Left lung (tissue), 10 donors: ENCODE results near the gene TCF12. TPM values are rescaled to one million over a fixed set of nuclear protein-coding genes. Genes with fewer than 3 reads are reported as not detected.

Source experiments
- ATAC-seq: fragments of 200-7000 bp; cut with Tn5 transposase; one replicate; pipeline ENCODE4 v1.9.1; 2020; ENCODE audit warnings: moderate library complexity
- DNase-seq, 4 donors: peaks; one replicate each; pipeline ENCODE4 v3.0.0-alpha.2; 2013 to 2020
- H3K27ac ChIP-seq, 2 donors: fragments of 200-600 bp; sonication (generic) in 1 of 2; one replicate each; pipeline versions ENCODE4 v1.5.0 to v1.8.0; 2020 to 2021
- H3K27me3 ChIP-seq, 2 donors: fragments of 200-600 bp; sonication (generic) in 1 of 2; one replicate each; pipeline versions ENCODE4 v1.5.0 to v1.8.0; 2020 to 2021
- H3K36me3 ChIP-seq, 2 donors: fragments of 200-600 bp; sonication (generic) in 1 of 2; one replicate each; pipeline versions ENCODE4 v1.5.0 to v1.8.0; 2020 to 2021
- H3K4me1 ChIP-seq, 2 donors: fragments of 200-600 bp; one replicate each; pipeline ENCODE4 v1.8.0; 2021
- H3K4me3 ChIP-seq, 2 donors: fragments of 200-600 bp; sonication (generic) in 1 of 2; one replicate each; pipeline versions ENCODE4 v1.5.0 to v1.8.0; 2020 to 2021; ENCODE audit warnings: mild to moderate bottlenecking in 1 of 2
- H3K9me3 ChIP-seq, 2 donors: fragments of 200-600 bp; sonication (generic) in 1 of 2; one replicate each; pipeline versions ENCODE4 v1.5.0 to v1.8.0; 2020 to 2021
- CTCF ChIP-seq, 2 donors: fragments of 200-600 bp; sonication (generic) in 1 of 2; IDR thresholded peaks; one replicate each; pipeline versions ENCODE4 v1.5.0 to v1.8.0; 2021; ENCODE audit warnings: antibody characterized with exemption in 2 of 2
- intact Hi-C, 2 donors: fragments of 100-400 bp; cut with DNase I; formaldehyde crosslinking; loops; one replicate each; pipeline versions ENCODE4 v1.11.2 to v1.14.2; 2022
- polyA plus RNA-seq, 6 donors: library from polyadenylated mRNA; unstranded; fragments of 120-200 nt; gene quantifications; one replicate each; pipeline ENCODE4 v1.2.1, GENCODE V29; 2013; ENCODE audit not compliant: insufficient read length in 6 of 6
- total RNA-seq, 2 donors: library from RNA; stranded (reverse); fragmentation: NEBNext Ultra II Directional; extraction: Animal tissue kit (Norgen Biotek cat#: 25700); gene quantifications; one replicate each; pipeline ENCODE4 v1.2.1, GENCODE V29; 2021
- donor health status: DM: no; HTN: yes; CAD: no.
- donor health status: DM: no; HTN: no; CAD: no.

Gene TCF12
- total and polyA plus RNA-seq, 8 donors, result 106 to 148 (median 130) TPM

- Histone ChIP-seq H3K27ac (no peak overlapping the region), H3K9me3 (no peaks in the 10 kb centered on the region), H3K4me1 (peaks cover 0 to 20% of the 10 kb centered on the region in 2 donors), H3K27me3 (no peaks in the 10 kb centered on the region), H3K36me3 (no peaks in the 10 kb centered on the region), H3K4me3 (no peak overlapping the region)
- intact Hi-C loops, result no loop called here
- no peak for TF ChIP-seq CTCF (IDR thresholded peaks at IDR 0.05)
- DNase-seq, result no peak
- ATAC-seq, result no peak
These were observed 96.9 kb downstream of the TCF12 start for GRCh38 chr15:57015360-57015759.

- Histone ChIP-seq H3K9me3 (no peaks in the 10 kb centered on the region), H3K4me1 (peaks cover 0 to 20% of the 10 kb centered on the region in 2 donors), H3K36me3 (no peaks in the 10 kb centered on the region), H3K27ac (no peak overlapping the region), H3K4me3 (no peak overlapping the region), H3K27me3 (no peaks in the 10 kb centered on the region)
- TF ChIP-seq CTCF (IDR thresholded peaks at IDR 0.05), result no peak
- ATAC-seq (peak; percentile 43), DNase-seq (no peak)
- intact Hi-C loops, result no loop called here
These were observed 97.5 kb downstream of the TCF12 start for GRCh38 chr15:57015897-57016296.

- H3K9me3 ChIP-seq, result no peaks in the 10 kb centered on the region
- ATAC-seq (no peak), DNase-seq (no peak)
- intact Hi-C loops, result no loop called here
- H3K36me3 ChIP-seq, result no peaks in the 10 kb centered on the region
- TF ChIP-seq CTCF (IDR thresholded peaks at IDR 0.05), result no peak
- no peak overlapping the region for H3K27ac ChIP-seq
- H3K27me3 ChIP-seq, result no peaks in the 10 kb centered on the region
- H3K4me1 ChIP-seq, result peaks cover 0 to 20% of the 10 kb centered on the region in 2 donors
- no peak overlapping the region for H3K4me3 ChIP-seq
These were observed 98.6 kb downstream of the TCF12 start for GRCh38 chr15:57017024-57017423.

- DNase-seq (no peak), ATAC-seq (no peak)
- intact Hi-C loops, result no loop called here
- no peaks in the 10 kb centered on the region for H3K36me3 ChIP-seq
- no peak overlapping the region for H3K4me3 ChIP-seq
- no peak for TF ChIP-seq CTCF (IDR thresholded peaks at IDR 0.05)
- no peak overlapping the region for H3K27ac ChIP-seq
- peaks cover 0 to 14% of the 10 kb centered on the region in 2 donors for H3K4me1 ChIP-seq
- no peaks in the 10 kb centered on the region for H3K27me3 ChIP-seq
- no peaks in the 10 kb centered on the region for H3K9me3 ChIP-seq
These were observed 99.7 kb downstream of the TCF12 start for GRCh38 chr15:57018151-57018550.

GRCh38 chr15:57019496-57020160 lies 101.2 kb downstream of the TCF12 start:
- H3K27me3 ChIP-seq, result no peaks in the 10 kb centered on the region
- H3K4me1 ChIP-seq, result peaks cover 0 to 14% of the 10 kb centered on the region in 2 donors
- intact Hi-C loops, result no loop called here
- H3K36me3 ChIP-seq, result no peaks in the 10 kb centered on the region
- no peak overlapping the region for H3K27ac ChIP-seq
- ATAC-seq (no peak), DNase-seq (no peak)
- TF ChIP-seq CTCF (IDR thresholded peaks at IDR 0.05), result no peak
- H3K4me3 ChIP-seq, result no peak overlapping the region
- no peaks in the 10 kb centered on the region for H3K9me3 ChIP-seq
